Natural killer cell (primary cell): Measurements from ENCODE around the gene EPS8. TPM values are rescaled to one million over a fixed set of nuclear protein-coding genes. Genes with fewer than 3 reads are reported as not detected.
"Not testable (repeated sequence)": the region's sequence is repeated elsewhere in the genome, so short reads cannot be mapped to it uniquely, and the experiment has no call there.

Source experiments
- ATAC-seq, 3 donors: fragments of 150-1000 bp in 2 of 3; fragments of 200-7000 bp in 1 of 3; cut with Tn5 transposase; 1 replicate in 1 of 3; 2 replicates in 2 of 3; pipeline ENCODE4 v1.10.0; 2021; ENCODE audit warnings: mild to moderate bottlenecking in 2 of 3, moderate library complexity in 2 of 3
- DNase-seq, 2 donors: peaks; one replicate each; pipeline versions ENCODE4 v3.0.0 to v3.0.0-alpha.2; 2013 to 2021; ENCODE audit warnings: mixed read lengths in 1 of 2
- H3K27ac ChIP-seq: one replicate; pipeline ENCODE4 v1.5.1; 2013; ENCODE audit warnings: mild to moderate bottlenecking, low read length
- H3K27me3 ChIP-seq: one replicate; pipeline ENCODE4 v1.6.1; 2013; ENCODE audit warnings: low read length; ENCODE audit not compliant: control insufficient read depth, insufficient read depth
- H3K36me3 ChIP-seq: one replicate; pipeline ENCODE4 v1.6.1; 2013; ENCODE audit warnings: low read length; ENCODE audit not compliant: control insufficient read depth, insufficient read depth
- H3K4me1 ChIP-seq: one replicate; pipeline ENCODE4 v1.6.1; 2013; ENCODE audit warnings: low read length; ENCODE audit not compliant: control insufficient read depth, insufficient read depth
- H3K4me3 ChIP-seq: one replicate; pipeline ENCODE4 v1.5.1; 2013; ENCODE audit warnings: low read length
- H3K9me3 ChIP-seq: one replicate; pipeline ENCODE4 v1.6.1; 2013; ENCODE audit warnings: low read length; ENCODE audit not compliant: control insufficient read depth, insufficient read depth
- H3K27ac Mint-ChIP-seq, 2 donors: one replicate each; pipeline ENCODE4 v1.8.0; 2022; ENCODE audit warnings: mild to moderate bottlenecking in 2 of 2, mixed read lengths in 2 of 2, moderate library complexity in 1 of 2
- H3K27me3 Mint-ChIP-seq, 2 donors: one replicate each; pipeline ENCODE4 v1.8.0; 2022; ENCODE audit warnings: low read depth in 2 of 2, mixed read lengths in 2 of 2
- H3K36me3 Mint-ChIP-seq: one replicate; pipeline ENCODE4 v1.8.0; 2022; ENCODE audit warnings: mixed read lengths
- H3K4me1 Mint-ChIP-seq, 2 donors: one replicate each; pipeline ENCODE4 v1.8.0; 2022; ENCODE audit warnings: mixed read lengths in 2 of 2
- H3K4me3 Mint-ChIP-seq: one replicate; pipeline ENCODE4 v1.8.0; 2022; ENCODE audit warnings: mild to moderate bottlenecking, moderate library complexity, mixed read lengths
- H3K9me3 Mint-ChIP-seq, 2 donors: one replicate each; pipeline ENCODE4 v1.8.0; 2022; ENCODE audit warnings: mixed read lengths in 2 of 2
- CTCF ChIP-seq: fragments of 200-600 bp; IDR thresholded peaks from one replicate; pipeline ENCODE4 v1.8.0; 2022; ENCODE audit warnings: antibody characterized with exemption
- WGBS: methylation state at CpG from one replicate; pipeline ENCODE4 v1.1.7; 2013; ENCODE audit warnings: missing lambda C conversion rate; ENCODE audit not compliant: insufficient coverage; 5-methylcytosine and 5-hydroxymethylcytosine counted together
- intact Hi-C: fragments of 100-400 bp; cut with micrococcal nuclease; formaldehyde crosslinking; loops from one replicate; pipeline ENCODE4 v1.14.2; 2022
- total RNA-seq, 4 donors: library from RNA; stranded (reverse); fragments of 120-200 nt in 1 of 4; gene quantifications; one replicate each; pipeline versions ENCODE4 v1.2.3 to v1.2.4, GENCODE V29; 2013 to 2022

The EPS8 gene
- total RNA-seq, 3 donors from 2014 or later (not counting 1 experiment from before 2014, with no cell fraction given), result 1.5 to 2.6 (median 1.5) TPM

DNA sequence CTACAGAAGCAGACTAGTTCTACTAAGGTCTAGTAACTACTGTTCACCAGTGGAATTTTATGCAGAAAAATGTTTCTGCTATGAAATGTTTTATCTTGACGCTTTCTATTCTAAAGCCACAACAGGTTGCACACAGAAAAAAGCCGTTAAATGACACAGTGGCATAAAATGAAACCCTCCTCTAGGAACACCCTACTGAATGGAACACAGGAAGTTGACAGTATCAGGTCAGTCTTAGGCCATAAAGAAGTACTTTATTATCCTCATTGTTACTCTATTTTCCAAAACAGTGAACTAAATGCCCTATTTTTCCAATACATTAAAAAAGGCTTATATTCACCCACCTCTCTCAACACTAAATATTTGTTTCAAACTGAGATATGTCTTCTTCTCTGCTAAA is 21.9 kb downstream of the EPS8 start:
- no peak for ATAC-seq
- intact Hi-C loops, result no loop called here
- WGBS, result 28% methylated on average over 2 of the region's 2 CpGs

DNA sequence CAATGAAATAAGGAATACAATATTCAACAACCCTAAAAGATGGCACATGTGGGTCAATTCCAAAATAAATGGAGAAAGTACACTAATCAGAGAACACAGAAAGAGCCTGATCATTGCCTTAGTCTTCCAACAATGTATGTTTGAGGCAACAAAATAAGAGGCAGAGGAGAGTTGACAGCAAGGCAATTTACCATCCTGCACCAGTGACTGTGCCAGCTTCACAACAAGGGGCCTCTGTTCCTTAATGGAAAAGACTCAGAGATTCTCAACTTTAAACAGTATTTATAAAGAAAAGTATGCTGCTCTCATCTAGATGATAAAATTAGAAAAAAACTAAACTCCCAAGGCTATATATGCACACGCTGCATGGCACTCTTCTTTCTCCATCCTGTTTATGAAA is 25.9 kb downstream of the EPS8 start:
- H3K4me1 Mint-ChIP-seq, result peaks cover 0 to 5% of the 10 kb centered on the region in 2 donors
- no peaks in the 10 kb centered on the region for H3K36me3 Mint-ChIP-seq
- ATAC-seq (no peak), DNase-seq (no peak)
- no peaks in the 10 kb centered on the region for H3K4me1 ChIP-seq
- H3K9me3 ChIP-seq, result no peaks in the 10 kb centered on the region
- peaks cover 2 to 10% of the 10 kb centered on the region in 2 donors for H3K27me3 Mint-ChIP-seq
- peaks cover 2% of the 10 kb centered on the region for H3K27me3 ChIP-seq
- H3K4me3 Mint-ChIP-seq, result no peak overlapping the region
- H3K27ac Mint-ChIP-seq, result no peak overlapping the region
- intact Hi-C loops, result no loop called here
- no peaks in the 10 kb centered on the region for H3K36me3 ChIP-seq
- no peaks in the 10 kb centered on the region for H3K9me3 Mint-ChIP-seq
- H3K4me3 ChIP-seq, result no peak overlapping the region
- no peak for TF ChIP-seq CTCF
- 100% methylated on average over 1 of the region's 1 CpG for WGBS
- no peak overlapping the region for H3K27ac ChIP-seq

More for the DNA sequence above, 21.9 kb downstream of the EPS8 start:
- Mint-ChIP-seq H3K9me3 (no peaks in the 10 kb centered on the region), H3K4me3 (no peak overlapping the region), H3K36me3 (no peaks in the 10 kb centered on the region), H3K27me3 (no peaks in the 10 kb centered on the region), H3K27ac (no peak overlapping the region), H3K4me1 (peaks cover 0 to 5% of the 10 kb centered on the region in 2 donors)
- Histone ChIP-seq H3K27ac (no peak overlapping the region), H3K27me3 (no peaks in the 10 kb centered on the region), H3K9me3 (no peaks in the 10 kb centered on the region), H3K36me3 (no peaks in the 10 kb centered on the region), H3K4me3 (no peak overlapping the region), H3K4me1 (no peaks in the 10 kb centered on the region)
- no peak for DNase-seq
- no peak for TF ChIP-seq CTCF

- H3K4me1 Mint-ChIP-seq, intact Hi-C loops, DNase-seq, H3K4me3 Mint-ChIP-seq, H3K27ac ChIP-seq, H3K9me3 ChIP-seq, H3K27me3 ChIP-seq, H3K4me1 ChIP-seq, H3K27ac Mint-ChIP-seq, H3K36me3 Mint-ChIP-seq, H3K9me3 Mint-ChIP-seq, H3K36me3 ChIP-seq, ATAC-seq, H3K4me3 ChIP-seq: not testable (repeated sequence)
- H3K27me3 Mint-ChIP-seq, result peaks cover 2 to 10% of the 10 kb centered on the region in 2 donors
- WGBS, result 97% methylated on average over 7 of the region's 7 CpGs
Measured at GRCh38 chr12:15762162-15762561, 27.0 kb downstream of the EPS8 start.

- WGBS, result 94% methylated on average over 6 of the region's 7 CpGs
- H3K27ac Mint-ChIP-seq, result no peak overlapping the region
- TF ChIP-seq CTCF, result no peak
- H3K9me3 Mint-ChIP-seq, result no peaks in the 10 kb centered on the region
- H3K4me1 Mint-ChIP-seq, result no peaks in the 10 kb centered on the region
- intact Hi-C loops, result no loop called here
- no peaks in the 10 kb centered on the region for H3K36me3 Mint-ChIP-seq
- ATAC-seq (peak in 1 of 3 donors; percentile 21), DNase-seq (no peak)
- Histone ChIP-seq H3K27me3 (peaks cover 2% of the 10 kb centered on the region), H3K9me3 (no peaks in the 10 kb centered on the region), H3K36me3 (no peaks in the 10 kb centered on the region), H3K27ac (no peak overlapping the region), H3K4me1 (no peaks in the 10 kb centered on the region), H3K4me3 (no peak overlapping the region)
- no peak overlapping the region for H3K4me3 Mint-ChIP-seq
- H3K27me3 Mint-ChIP-seq, result peaks cover 6 to 10% of the 10 kb centered on the region in 2 donors
Measured at GRCh38 chr12:15757553-15758255, 31.5 kb downstream of the EPS8 start.
